GM10847 (cell line): ENCODE measurements around the gene OVOL2.

ENCODE experiments used
- POLR2A ChIP-seq: IDR thresholded peaks from 2 replicates; pipeline ENCODE4 v1.6.1; 2011; ENCODE audit not compliant: insufficient read length; ENCODE audit errors: extremely low read depth

Gene OVOL2

DNA sequence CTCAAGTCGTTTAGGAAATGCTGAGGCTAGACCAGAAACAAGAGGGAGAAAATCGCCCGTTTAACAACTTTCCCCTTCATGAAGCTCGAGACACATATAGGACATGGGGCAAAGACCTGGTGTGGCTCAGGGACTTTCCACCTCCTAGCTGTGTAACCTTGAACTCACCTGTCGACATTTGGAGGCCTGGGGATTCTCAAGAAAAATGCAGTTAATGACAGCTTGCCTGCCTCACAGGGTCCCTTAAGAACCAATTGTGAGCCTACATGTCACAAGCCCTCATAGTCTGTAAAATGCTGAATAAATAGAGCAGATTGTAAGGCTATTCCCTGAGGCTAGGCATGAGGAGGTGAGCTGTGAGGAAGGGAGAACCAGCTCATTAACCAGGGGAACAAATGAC lies 53.8 kb downstream of the OVOL2 start:
- TF ChIP-seq POLR2A, result no peak

DNA sequence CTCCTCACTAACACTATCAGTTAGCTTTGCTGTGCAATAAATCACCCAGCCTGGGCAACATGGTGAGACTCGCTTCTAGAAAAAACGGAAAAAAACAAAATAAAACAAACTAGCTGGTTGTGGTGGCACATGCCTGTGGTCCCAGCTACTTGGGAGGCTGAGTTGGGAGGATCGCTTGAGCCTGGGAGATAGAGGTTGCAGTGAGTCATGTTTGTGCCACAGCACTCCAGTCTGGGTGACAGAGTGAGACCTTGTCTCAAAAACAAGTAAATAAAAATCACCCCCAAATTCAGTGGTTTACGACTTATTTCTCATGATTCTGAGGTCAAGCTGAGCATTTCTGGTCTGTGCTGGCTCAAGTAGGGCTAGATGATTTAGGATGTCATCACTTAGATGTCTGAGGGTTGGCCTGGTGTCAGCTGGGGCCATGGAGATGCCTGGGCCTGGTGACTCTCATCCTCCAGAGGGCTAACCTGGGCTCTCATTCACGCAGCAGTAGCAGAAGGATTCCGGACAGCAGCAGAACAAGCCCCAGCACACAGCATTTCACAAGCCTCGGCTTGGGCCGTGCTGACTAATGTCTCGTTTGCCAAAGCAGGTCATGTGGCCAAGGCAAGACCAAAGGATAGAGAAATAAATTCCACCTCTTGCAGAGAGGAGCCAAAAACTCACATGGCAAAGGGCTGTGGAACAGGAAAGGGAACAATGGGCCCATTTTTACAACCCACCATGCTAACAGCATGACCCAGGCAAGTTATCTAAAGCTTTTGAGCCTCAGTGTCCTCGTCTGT lies 56.4 kb downstream of the OVOL2 start:
- no peak for TF ChIP-seq POLR2A

DNA sequence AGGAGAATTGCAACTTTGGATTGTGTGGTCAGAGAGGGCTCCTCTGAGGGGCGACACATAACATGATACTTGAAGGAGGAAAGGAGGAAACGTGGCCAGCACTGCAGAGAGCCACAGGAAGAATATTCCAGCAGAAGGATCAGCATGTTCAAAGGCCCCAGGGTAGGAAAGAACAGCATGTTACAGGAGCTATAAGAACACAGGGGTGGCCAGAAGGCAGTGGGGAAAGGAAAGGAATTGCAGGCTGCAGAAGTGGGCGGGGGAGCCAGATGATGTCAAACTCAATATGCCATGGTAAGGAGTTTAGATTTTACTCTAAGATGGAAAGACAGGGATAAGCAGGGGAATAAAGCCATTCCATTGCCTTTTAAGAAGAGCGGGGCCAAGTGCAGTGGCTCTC lies 58.1 kb downstream of the OVOL2 start:
- TF ChIP-seq POLR2A, result no peak

DNA sequence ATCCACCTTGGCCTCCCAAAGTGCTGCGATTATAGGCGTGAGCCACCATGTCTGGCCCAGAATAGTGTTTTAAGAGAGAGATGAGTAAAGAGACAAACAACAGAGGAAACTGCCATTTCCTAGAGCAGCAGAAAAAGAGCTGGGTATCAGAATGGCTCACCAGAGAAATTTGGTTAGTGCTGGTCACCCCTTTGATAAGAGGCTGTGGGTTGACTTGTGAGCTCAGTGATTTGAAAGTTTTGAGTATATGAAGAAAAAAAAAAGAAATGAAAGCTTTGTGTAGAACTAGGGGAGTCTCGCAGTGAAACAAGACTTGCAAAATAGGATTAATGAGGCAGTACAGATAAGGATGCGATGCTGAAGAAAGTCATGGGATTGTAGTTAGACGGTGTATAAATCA lies 59.3 kb downstream of the OVOL2 start:
- no peak for TF ChIP-seq POLR2A

DNA sequence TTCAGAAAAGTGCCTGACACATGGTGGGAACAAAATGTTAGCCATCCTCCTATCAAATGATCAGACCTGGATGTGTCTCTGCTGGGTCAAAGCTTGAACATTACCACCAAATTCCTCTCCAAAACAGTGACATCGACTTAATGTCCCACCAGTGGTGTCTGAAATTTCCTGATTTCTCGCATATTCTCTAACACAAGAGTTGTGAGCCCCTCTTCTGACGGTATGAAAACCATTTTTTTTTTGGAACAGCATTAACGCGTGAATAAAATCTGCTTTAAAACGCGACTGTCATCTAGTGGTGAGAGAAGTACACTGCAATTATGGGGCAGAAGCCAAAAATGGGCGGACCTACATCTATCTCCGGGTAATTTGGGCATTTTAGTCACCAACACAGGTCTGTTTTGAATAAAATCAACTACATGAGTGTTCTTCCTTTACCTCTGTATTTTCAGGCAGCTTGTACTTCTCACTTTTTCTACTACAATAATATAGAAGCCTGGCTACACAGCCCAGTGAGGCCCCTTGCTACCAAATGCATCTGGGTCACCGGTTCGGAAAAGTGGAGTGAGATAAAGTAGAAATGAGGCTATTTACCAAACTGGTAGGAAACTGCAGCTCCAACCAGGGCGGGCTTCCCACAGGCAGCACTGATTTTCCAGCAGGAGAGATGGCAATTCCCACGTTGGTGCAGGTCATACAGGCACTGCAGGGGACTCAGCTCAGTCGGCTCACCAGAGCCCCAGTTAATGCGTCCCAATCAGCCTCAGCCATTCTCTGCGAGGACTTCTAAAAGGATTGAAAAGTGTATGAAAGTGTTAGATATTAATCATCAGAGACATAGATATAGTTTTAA lies 61.5 kb downstream of the OVOL2 start:
- TF ChIP-seq POLR2A, result no peak

DNA sequence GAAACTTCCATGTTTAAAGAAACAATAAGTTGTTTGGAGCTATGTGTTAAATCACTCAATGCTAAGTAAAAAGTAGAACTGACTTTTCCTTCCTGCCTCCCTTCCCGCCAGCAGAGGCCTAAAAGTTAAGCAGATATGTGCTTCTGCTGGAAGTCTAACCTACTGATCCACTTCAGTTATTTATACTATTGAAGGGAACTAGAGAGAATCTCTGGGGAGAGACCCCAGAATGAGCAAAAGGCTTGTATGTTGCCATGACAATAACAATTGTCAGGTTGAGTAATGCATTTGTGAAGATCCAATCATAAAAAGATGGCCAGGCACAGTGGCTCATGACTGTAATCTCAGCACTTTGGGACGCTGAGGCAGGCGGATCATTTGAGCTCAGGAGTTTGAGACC lies 64.2 kb downstream of the OVOL2 start:
- TF ChIP-seq POLR2A, result no peak

DNA sequence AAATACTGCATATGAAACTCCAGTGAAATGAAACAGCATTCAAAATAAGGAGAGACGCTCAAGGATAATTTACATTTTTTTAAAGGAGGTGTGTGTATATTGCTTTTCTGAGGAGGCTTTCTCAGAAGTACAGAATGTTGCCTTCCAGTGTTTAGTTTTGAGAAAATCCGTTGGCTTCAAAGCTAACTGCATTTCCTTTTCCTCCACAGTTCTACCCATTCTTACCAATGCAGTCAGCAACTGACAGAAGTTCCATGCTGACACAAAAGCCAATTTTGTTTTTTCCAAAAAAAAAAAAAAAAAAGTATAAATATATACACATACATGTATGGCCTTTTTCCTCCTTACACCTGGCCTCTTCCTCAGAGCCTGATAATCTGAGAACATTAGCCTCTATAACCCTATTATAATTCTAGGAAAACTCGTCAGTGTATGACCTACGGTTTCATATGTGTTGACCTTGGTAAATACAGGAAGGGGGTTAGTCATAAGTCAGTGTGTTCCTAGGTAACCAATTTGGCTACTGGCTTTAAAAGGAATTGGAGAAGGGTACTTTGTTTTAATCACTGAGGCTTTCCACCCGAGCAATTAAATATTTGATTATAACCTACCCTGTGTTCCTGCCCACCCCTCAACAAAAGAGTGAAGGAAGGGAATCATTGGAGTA lies 64.7 kb downstream of the OVOL2 start:
- TF ChIP-seq POLR2A, result no peak

DNA sequence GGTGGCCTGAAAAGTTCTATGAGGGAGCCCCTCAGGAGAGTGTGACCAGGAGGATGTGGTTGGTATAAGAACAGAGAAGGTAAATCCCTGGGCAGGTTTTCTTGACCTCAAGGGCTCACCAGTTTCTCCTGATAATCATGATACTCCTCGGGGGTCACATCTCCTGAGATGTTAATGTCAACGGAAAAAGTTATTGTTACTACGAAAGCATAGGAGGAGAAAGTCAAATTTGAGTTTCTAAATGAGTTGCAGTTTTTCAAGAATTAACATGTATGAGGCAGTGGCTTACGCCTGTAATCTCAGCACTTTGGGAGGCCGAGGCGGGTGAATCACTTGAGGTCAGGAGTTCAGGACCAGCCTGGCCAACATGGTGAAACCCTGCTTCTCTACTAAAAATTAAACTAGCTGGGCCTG lies 65.5 kb downstream of the OVOL2 start:
- no peak for TF ChIP-seq POLR2A

DNA sequence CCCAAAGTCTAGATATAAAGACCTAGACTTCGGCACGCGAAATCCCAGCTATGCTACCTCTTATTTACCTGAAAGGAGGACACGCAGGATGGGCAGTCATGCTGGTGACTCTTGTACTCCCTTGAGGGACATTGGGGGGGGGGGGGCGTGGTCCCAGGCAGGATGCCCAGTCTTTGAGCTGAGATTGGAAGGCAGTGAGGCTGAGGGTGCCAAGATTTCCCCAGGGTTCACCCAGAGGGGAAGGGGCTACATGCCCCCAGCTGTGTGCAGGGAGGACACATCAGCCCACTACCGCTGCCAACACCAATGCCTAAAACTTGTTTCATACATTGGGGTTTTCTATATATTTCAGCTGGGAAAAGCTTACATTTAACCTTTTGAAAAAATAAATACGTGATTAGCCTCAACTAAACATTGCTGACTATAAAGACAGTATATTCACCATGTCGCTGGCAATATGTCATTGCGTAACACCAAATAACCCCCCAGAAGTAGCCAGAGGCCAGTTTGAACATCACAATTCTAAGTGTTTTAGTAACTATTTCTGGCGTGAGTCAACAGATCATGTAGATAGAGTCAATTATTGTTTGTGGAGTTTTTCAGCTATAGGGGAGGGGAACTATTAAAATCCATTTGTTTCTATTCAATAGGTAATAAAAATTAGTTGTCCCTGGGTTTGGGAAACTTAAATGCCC lies 67.3 kb downstream of the OVOL2 start:
- TF ChIP-seq POLR2A, result no peak

DNA sequence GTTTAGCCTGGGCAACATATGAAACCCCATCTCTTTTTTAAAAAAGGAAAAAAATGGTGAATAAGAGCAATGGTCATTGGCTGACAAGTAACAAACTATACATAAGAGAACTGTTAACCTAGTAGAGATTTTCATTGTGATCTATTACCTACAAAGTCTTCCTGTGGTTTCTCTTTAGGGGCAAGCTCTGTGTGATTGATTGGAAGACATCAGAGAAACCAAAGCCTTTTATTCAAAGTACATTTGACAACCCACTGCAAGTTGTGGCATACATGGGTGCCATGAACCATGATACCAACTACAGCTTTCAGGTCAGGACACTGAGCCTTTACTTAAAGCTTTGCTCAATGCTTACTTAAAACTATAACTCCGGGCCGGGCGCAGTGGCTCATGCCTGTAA lies 69.7 kb downstream of the OVOL2 start:
- TF ChIP-seq POLR2A, result no peak

DNA sequence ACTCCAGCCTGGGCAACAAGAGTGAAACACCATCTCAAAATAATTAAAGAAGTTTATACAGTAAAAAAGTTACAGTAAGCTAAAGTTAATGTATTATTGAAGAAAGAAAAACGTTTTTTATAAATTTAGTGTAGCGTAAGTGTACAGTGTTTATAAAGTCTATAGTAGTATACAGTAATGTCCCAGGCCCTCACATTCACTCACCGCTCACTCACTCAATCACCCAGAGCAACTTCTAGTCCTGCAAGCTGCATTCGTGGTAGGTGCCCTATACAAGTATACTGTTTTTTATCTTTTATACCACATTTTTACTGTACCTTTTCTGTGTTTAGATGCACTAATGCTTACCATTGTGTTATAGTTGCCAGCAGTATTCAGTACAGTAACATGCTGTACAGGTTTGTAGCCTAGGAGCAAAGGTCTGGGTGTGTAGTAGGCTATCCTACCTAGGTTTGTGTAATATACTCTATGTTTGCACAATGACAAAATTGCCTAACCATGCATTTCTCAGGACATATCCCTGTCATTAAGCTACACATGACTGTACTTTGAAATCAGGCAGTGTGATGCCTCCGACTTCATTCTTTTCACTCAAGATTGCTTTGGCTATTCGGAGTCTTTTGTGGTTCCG lies 72.2 kb downstream of the OVOL2 start:
- no peak for TF ChIP-seq POLR2A

DNA sequence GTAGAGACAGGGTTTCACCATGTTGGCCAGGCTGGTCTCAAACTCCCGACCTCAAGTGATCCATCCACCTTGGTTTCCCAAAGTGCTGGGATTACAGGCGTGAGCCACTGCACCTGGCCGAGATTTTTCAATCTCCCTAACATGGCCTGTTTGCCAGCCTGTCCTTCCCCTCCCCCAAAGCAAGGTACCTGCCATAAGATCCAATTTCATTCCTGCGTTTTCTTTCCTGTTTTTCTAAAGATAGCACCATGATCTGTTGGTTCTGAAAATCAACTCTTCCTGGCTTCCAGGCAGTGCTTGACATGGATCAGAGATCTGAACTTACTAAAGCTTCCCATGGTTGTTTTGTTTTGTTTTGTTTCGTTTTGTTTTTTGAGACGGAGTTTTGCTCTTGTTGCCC lies 81.4 kb downstream of the OVOL2 start:
- no peak for TF ChIP-seq POLR2A
